Hippocampal formation (tissue), 2 donors: Measurements from ENCODE around the gene DNASE1L1.

ENCODE experiments used
- DNase-seq, 2 donors: peaks; one replicate each; lab custom pipeline; 2025; lab: John Stamatoyannopoulos, UW

Gene DNASE1L1

DNA sequence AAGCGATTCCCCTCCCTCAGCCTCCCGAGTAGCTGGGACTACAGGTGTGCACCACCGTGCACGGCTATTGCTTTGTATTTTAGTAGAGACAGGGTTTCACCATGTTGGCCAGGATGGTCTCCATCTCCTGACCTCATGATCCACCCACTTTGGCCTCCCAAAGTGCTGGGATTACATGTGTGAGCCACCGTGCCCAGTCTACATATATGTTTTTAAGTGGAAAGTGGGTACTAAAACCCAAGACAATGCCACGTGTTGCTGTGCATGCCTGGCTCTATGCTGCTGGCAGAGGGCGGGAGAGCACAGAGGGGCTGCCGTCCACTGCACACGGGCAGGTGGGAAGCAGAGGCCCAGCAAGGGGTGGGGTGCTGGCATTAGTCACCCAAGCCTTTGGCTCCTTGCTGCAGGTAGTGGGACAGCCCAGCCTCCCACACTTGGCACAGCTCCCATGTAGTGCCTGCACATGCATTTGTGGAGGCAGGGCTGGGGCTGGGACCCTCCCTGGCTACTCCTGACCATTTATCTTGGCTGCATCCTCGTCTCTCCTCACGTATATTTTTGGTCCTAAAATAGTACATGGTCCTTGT, 26.5 kb downstream of the DNASE1L1 start:
- no peak for DNase-seq

DNA sequence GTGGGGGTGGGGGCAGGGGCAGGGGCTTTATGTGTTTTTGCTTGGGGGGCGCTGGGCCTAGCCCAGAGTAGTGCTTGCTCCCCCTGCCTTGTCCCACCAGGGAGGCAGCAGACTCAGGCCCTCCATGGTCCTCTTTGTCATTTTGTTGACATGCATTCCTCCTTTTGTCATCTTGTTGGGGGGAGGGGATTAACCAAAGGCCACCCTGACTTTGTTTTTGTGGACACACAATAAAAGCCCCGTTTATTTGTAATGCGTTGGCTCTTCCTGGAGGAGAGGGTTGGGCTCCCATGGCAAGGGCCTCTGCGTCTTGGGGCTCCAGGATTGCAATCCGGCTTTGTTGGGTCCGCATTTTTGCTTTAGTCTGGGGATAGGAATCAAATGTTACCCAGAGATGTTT, 27.8 kb downstream of the DNASE1L1 start:
- no peak for DNase-seq

DNA sequence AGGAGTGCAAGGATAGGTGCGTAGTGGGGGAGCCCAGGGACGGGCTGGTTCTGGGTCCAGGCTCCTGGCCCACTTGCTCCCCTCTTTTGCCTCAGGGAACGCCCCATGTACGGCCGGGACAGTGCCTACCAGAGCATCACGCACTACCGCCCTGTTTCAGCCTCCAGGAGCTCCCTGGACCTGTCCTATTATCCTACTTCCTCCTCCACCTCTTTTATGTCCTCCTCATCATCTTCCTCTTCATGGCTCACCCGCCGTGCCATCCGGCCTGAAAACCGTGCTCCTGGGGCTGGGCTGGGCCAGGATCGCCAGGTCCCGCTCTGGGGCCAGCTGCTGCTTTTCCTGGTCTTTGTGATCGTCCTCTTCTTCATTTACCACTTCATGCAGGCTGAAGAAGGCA, 28.3 kb downstream of the DNASE1L1 start:
- no peak for DNase-seq

DNA sequence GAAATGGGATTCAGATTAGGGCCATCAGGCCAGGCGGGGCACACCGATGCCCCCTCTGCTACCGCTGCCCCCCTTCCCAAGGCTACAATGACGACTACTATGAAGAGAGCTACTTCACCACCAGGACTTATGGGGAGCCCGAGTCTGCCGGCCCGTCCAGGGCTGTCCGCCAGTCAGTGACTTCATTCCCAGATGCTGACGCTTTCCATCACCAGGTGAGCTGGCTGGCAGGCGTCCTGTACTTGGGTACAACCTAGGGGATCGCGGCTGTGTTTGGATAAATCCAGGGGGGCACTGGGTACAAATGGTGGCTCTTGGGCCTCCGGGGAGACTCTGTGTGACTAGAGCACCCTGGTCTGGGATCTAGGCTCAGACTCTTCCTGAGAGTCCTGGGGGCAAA, 28.9 kb downstream of the DNASE1L1 start:
- no peak for DNase-seq

DNA sequence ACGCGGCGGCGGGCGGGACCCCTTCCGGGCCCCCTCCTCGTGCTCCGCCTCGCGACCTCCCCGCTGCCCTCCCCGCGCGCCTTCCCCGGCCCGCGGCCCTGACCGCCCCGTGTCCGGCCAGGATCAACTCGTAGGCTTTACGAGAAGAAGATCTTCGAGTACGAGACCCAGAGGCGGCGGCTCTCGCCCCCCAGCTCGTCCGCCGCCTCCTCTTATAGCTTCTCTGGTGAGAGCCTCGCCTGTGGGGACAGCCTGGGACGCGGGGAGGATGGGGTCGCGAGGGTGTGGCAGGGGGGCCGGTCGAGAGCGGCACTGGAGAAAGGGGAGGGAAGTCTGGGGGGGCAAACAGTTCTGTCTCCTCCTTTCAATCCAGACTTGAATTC, 29.5 kb downstream of the DNASE1L1 start:
- no peak for DNase-seq

GRCh38 chrX:154378799-154379568, 30.1 kb downstream of the DNASE1L1 start, which contains the start of gene EMD:
TSS of gene EMD (plus strand) at chrX:154379295. CDS start at chrX:154379485, 190 bp downstream.
- DNase-seq: peak; percentile 87 to 100

DNA sequence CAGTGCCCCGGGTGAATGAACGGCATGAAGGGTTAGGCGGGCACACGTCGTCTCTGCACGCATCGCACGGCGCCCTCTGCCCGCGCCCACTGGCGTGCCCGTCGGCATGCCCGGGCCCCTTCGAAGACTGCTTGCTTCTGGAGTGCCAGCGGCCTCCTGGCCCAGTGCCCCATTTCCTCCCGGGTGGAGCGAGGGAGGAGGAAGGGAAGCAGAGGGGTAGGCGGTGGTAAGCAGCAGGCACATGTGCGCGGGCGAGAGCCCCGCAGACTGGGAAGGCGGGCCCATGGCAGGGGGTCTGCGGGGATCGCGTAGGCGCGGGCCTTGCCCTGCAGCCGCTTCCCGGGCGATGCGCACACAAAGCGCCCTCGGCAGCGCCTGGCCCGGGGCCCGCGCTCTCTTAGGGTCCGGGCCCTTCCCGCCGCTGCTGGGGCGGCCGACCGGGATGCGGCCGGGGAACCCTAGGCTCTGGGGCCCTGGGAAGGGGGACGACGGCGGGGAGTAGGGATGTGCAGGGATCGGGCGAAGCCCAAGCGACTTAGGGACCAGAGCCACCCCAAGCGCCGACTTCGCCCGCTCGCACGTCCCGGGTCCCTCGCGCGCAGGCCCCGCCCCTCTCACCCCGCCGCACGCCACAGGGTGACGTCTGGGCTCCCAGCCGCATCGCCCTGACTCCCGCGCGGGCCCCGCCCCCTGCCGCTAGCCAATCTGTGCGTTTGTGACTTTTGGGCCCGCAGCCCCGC, 30.8 kb downstream of the DNASE1L1 start:
- DNase-seq: peak; percentile 10 to 46

GRCh38 chrX:154376774-154377173, 32.3 kb downstream of the DNASE1L1 start:
- DNase-seq: no peak

GRCh38 chrX:154375156-154375504, 33.9 kb downstream of the DNASE1L1 start:
- no peak for DNase-seq

GRCh38 chrX:154374313-154375155, 34.5 kb downstream of the DNASE1L1 start, which contains the start of gene FLNA:
TSS of gene FLNA (minus strand) at chrX:154374634. CDS start at chrX:154371245, 3,389 bp downstream.
- DNase-seq: no peak

- peak; percentile 25 to 41 for DNase-seq
Measured at GRCh38 chrX:154373340-154374306, 35.4 kb downstream of the DNASE1L1 start.

- no peak for DNase-seq
Measured at GRCh38 chrX:154372612-154373022, 36.4 kb downstream of the DNASE1L1 start.

DNA sequence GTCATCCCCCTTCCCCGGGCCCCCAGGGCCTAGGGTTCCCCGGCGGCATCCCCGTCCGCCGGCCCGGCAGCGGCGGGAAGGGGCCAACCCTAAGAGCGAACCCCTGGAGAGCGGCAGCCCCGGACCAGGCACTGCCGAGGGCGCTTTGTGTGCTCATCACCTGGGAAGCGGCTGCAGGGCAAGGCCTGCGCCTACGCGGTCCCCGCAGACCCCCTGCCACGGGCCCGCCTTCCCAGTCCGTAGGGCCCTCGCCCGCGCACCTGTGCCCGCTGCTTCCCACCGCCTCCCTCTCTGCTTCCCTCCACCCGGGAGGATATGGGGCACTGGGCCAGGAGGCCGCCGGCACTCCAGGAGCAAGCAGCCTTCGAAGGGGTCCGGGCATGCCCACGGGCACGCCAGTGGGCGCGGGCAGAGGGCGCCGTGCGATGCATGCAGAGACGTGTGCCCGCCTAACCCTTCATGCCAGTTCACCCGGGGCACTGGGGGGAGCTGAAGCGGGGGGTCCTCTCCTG, 37.2 kb downstream of the DNASE1L1 start:
- DNase-seq: no peak

- peak; percentile 80 to 90 for DNase-seq
Measured at GRCh38 chrX:154371017-154371788, 37.9 kb downstream of the DNASE1L1 start.

DNA sequence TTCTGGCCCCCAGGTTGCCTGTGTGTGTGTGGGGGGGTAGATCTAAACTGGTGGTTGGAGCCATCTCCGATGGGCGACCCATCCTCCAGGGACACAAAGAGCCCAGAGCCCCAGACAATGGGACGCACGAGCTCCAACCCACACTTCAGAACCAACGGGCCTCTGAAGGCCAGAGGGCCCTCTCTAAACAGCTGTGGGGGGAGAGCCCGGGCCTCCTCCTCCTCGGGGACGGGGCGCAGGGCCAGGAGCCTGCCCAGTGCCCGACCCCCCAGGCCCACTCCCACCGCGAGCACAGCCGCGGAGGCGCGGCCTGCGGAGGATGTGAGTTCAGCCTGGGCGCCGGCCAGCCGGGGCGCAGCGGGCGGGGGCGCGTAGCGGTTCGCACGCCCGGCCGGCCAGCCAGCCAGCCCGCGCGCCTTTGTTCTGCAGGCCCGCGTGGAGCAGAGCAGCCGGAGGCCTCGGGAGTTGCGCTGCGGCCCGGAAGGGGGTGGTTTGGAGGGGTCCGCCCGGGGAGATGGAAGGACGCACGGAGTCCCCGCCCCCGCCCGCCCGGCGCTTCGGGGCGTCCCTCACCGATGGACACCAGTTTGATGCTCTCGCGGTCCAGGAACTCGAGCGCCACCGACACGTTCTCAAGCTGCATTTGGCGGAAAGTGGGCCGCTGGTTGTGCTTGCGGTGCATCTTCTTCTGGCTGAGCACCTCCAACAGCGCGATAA, 38.6 kb downstream of the DNASE1L1 start:
- no peak for DNase-seq

DNA sequence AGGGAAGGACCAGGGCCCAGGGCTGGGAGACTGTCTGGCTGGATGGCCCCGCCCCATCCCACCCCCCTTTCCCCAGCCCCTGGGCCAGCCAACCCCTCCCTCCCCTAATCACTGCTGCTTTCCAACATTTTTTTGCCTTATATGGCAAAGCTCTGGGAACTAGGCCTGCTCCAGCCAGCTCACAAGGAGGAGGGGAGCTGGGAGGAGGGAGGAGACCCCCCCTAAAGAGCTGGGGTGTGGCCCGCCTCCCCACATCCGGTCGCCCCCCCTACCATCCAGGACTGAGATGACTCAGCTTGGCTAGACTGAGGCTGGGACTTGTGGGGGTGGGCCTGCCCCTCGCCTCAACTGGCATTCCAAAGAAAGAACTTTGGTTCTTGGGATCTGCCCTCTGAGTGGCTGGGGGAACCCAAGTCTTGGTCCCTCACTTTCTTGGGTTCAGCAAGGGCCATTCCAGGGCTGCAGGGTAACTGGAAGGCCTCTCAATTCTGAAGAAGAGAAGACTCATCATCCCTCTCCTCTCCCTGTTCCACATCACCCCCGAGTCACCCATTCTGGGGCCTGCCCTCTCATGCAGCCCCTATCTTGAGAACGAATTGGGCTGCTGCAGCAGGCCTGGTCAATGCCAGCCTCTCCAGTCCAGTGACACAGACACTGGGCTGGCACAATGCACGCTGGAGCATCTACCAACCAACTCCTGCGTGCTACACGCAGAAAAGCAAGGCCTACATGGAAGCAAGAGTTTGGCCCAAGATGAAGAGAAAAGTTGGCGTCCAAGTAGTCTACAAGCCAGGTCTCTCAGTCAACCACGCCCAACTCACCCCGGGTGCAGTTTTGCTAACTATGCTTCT, 39.4 kb downstream of the DNASE1L1 start:
- DNase-seq: peak in 1 of 2 donors; percentile 13

DNA sequence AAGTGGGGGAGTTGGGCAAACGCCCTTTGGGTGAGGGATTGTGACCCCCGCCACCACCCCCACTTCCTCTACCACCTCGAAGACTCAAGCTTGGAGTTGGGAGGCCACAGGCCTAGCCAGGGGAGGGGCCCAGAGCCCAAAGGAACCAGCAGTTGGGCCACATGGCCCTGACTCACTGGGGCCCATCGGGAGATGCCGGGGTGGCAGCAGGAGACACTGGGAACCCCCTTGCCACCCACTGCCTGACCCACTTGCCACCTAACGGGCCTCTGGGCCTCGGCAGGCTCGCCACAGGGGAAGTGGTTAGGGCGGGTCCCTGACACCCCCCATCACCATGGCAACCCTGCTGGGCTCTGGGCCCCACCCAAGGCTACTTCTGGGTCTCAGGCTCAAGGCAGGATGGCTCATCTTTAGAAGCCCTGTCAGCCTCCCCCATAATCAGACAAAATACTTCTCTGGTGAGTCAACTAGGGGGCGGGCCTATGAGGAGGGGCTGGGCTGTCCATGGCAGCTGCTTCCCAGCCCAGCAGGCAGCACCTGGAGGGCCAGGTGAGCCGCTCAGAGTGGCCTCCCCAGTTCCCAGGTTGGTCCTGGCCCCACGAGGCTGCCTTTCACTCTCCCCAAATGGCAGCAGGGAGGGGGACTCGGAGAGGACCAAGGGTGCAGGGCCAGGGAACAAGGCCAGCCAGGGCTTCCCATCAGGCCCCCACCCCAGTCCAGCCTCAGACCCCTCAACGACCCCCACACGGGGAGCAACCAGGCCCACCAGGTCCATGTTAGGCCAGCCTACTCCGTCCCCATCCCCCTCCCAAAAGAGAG, 40.2 kb downstream of the DNASE1L1 start:
- no peak for DNase-seq
